OCI-LY7 (cell line): ENCODE results near the gene TRIM26.

Source experiments
- EZH2phosphoT487 ChIP-seq: fragments of 200-600 bp; sonication (generic); IDR thresholded peaks from 2 replicates; pipeline ENCODE4 v1.6.1; 2018; ENCODE audit warnings: low read depth, borderline replicate concordance, mild to moderate bottlenecking, mixed run types, antibody characterized with exemption, low read length, moderate library complexity, mixed read lengths
- TF ChIP-seq, protein P1 (sequence below): fragments of 200-600 bp; sonication (generic); conservative IDR thresholded peaks from 2 replicates; pipeline ENCODE4 v1.5.1; 2014; ENCODE audit warnings: mild to moderate bottlenecking, antibody characterized with exemption, low read length, moderate library complexity, mixed read lengths

DNA sequence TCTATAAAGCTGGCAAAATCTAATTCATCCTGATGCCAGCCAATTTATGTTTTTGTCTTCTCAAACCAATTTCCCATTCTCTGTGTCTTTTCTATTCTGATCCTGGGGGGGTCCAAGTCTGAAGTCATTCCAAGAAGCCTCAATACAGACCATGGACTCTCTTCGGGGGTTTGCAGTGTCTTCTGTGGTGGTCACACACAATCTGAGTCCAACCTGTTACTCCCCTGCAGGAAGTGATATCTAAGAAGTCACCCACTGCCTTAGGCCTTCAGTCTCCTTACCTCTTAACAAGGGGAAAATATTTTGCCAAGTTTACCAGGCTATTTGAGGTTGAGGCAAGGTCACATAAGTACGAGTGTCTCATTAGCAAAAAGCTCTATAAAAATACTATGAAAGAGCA is 1.9 kb downstream of the TRIM26 start:
- TF ChIP-seq, protein P1, sequence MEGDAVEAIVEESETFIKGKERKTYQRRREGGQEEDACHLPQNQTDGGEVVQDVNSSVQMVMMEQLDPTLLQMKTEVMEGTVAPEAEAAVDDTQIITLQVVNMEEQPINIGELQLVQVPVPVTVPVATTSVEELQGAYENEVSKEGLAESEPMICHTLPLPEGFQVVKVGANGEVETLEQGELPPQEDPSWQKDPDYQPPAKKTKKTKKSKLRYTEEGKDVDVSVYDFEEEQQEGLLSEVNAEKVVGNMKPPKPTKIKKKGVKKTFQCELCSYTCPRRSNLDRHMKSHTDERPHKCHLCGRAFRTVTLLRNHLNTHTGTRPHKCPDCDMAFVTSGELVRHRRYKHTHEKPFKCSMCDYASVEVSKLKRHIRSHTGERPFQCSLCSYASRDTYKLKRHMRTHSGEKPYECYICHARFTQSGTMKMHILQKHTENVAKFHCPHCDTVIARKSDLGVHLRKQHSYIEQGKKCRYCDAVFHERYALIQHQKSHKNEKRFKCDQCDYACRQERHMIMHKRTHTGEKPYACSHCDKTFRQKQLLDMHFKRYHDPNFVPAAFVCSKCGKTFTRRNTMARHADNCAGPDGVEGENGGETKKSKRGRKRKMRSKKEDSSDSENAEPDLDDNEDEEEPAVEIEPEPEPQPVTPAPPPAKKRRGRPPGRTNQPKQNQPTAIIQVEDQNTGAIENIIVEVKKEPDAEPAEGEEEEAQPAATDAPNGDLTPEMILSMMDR = no peak
- TF ChIP-seq EZH2phosphoT487 = no peak
